ENCODE measurements around the gene CCDC57. TPM values are rescaled to one million over a fixed set of nuclear protein-coding genes. Genes with fewer than 3 reads are reported as not detected.

The CCDC57 gene
- polyA plus RNA-seq, 3 donors = 17.1 to 43.8 (median 20.1) TPM

DNA sequence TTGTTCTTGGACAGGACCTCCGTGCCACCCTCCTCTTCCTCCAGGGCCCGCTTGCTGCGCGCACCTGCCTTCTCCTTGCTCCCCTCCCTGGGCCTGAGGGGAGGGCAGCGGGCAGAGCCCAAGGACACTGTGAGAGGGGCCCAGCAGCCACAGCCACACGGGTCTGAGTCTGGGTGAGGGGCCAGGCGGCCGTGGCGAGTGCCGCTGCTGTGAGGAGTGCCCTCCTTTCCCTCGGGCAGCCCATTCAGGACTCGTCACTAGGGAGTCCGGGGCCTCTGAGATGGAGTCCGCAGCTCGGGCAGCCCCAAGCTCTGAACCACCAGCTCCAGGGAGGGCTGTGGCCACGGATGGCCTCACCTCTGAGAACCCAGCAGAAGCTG lies 152.7 kb downstream of the CCDC57 start:
- H3K9ac ChIP-seq (ENCODE audit: insufficient read depth, low read length, poor library complexity, severe bottlenecking) = no peak overlapping the region
- Mint-ChIP-seq H3K4me3 (no peak overlapping the region), H3K27ac (peak overlapping the region in 1 of 7 donors; percentile 75), H3K4me1 (peaks cover 15% of the 10 kb centered on the region), H3K9me3 (no peaks in the 10 kb centered on the region), H3K36me3 (peaks cover 30 to 63% of the 10 kb centered on the region in 2 donors), H3K27me3 (ENCODE audit: low read depth in 3 of 3) (no peaks in the 10 kb centered on the region)
- no peak overlapping the region for H2AFZ ChIP-seq (ENCODE audit: insufficient read depth, low read depth, low read length, poor library complexity, severe bottlenecking)
- peaks cover 85 to 87% of the 10 kb centered on the region in 2 donors for H3K36me3 ChIP-seq (replicated peaks in 1 of 2; ENCODE audit: control insufficient read depth in 1 of 2, insufficient read depth in 2 of 2, low read length in 2 of 2)
- H3K4me3 ChIP-seq (replicated peaks in 1 of 3; ENCODE audit: low read depth in 2 of 3, low read length in 3 of 3) = no peak overlapping the region
- no peak for TF ChIP-seq CTCF (IDR thresholded peaks at IDR 0.05)
- H3K9me3 ChIP-seq (replicated peaks in 1 of 2; ENCODE audit: control insufficient read depth in 1 of 2, insufficient read depth in 1 of 2, low read length in 2 of 2) = no peaks in the 10 kb centered on the region
- H4K20me1 ChIP-seq (ENCODE audit: insufficient read depth, low read length) = peaks cover 10% of the 10 kb centered on the region
- H3K27ac ChIP-seq (ENCODE audit: low read depth in 1 of 2, low read length in 2 of 2) = no peak overlapping the region
- H3K79me2 ChIP-seq (ENCODE audit: insufficient read depth, low read length) = peaks cover 10% of the 10 kb centered on the region
- 94% methylated on average over 10 of the region's 16 CpGs for WGBS (ENCODE audit: insufficient coverage)
- no peak for DNase-seq
- peaks cover 10 to 17% of the 10 kb centered on the region in 2 donors for H3K4me1 ChIP-seq (ENCODE audit: control insufficient read depth in 1 of 2, insufficient read depth in 2 of 2, low read length in 2 of 2)
- no peak overlapping the region for H3K4me2 ChIP-seq (replicated peaks; ENCODE audit: extremely low read depth, low read length, poor library complexity, severe bottlenecking)
- no peaks in the 10 kb centered on the region for H3K27me3 ChIP-seq (ENCODE audit: control insufficient read depth in 2 of 2, insufficient read depth in 2 of 2, low read length in 2 of 2)
- intact Hi-C loops (cut with micrococcal nuclease) = no loop called here

GRCh38 chr17:82059272-82060000 lies 153.2 kb downstream of the CCDC57 start:
- intact Hi-C loops (cut with micrococcal nuclease) = no loop called here
- H3K27ac ChIP-seq (ENCODE audit: low read depth in 1 of 2, low read length in 2 of 2) = no peak overlapping the region
- H3K27me3 ChIP-seq (ENCODE audit: control insufficient read depth in 2 of 2, insufficient read depth in 2 of 2, low read length in 2 of 2) = no peaks in the 10 kb centered on the region
- H3K4me2 ChIP-seq (replicated peaks; ENCODE audit: extremely low read depth, low read length, poor library complexity, severe bottlenecking) = no peak overlapping the region
- no peaks in the 10 kb centered on the region for H3K9me3 Mint-ChIP-seq
- no peak overlapping the region for H3K4me3 ChIP-seq (replicated peaks in 1 of 3; ENCODE audit: low read depth in 2 of 3, low read length in 3 of 3)
- H3K27ac Mint-ChIP-seq = no peak overlapping the region
- peaks cover 90 to 92% of the 10 kb centered on the region in 2 donors for H3K36me3 ChIP-seq (replicated peaks in 1 of 2; ENCODE audit: control insufficient read depth in 1 of 2, insufficient read depth in 2 of 2, low read length in 2 of 2)
- peaks cover 5% of the 10 kb centered on the region for H4K20me1 ChIP-seq (ENCODE audit: insufficient read depth, low read length)
- H3K36me3 Mint-ChIP-seq = peaks cover 36 to 68% of the 10 kb centered on the region in 2 donors
- peaks cover 5 to 11% of the 10 kb centered on the region in 2 donors for H3K4me1 ChIP-seq (ENCODE audit: control insufficient read depth in 1 of 2, insufficient read depth in 2 of 2, low read length in 2 of 2)
- WGBS (ENCODE audit: insufficient coverage) = 95% methylated on average over 17 of the region's 19 CpGs
- no peaks in the 10 kb centered on the region for H3K9me3 ChIP-seq (replicated peaks in 1 of 2; ENCODE audit: control insufficient read depth in 1 of 2, insufficient read depth in 1 of 2, low read length in 2 of 2)
- H3K4me3 Mint-ChIP-seq = no peak overlapping the region
- H3K27me3 Mint-ChIP-seq (ENCODE audit: low read depth in 3 of 3) = no peaks in the 10 kb centered on the region
- no peak overlapping the region for H3K9ac ChIP-seq (ENCODE audit: insufficient read depth, low read length, poor library complexity, severe bottlenecking)
- no peak overlapping the region for H2AFZ ChIP-seq (ENCODE audit: insufficient read depth, low read depth, low read length, poor library complexity, severe bottlenecking)
- no peak for TF ChIP-seq CTCF (IDR thresholded peaks at IDR 0.05)
- peaks cover 5% of the 10 kb centered on the region for H3K79me2 ChIP-seq (ENCODE audit: insufficient read depth, low read length)
- DNase-seq = no peak
- H3K4me1 Mint-ChIP-seq = peaks cover 9% of the 10 kb centered on the region

Data from CD14-positive monocyte (primary cell).